Keratinocyte (primary cell): Measurements from ENCODE around the gene FOXO1. TPM values are rescaled to one million over a fixed set of nuclear protein-coding genes. Genes with fewer than 3 reads are reported as not detected.

Source experiments
- DNase-seq: peaks from one replicate; pipeline ENCODE4 v3.0.0-alpha.2; 2011; ENCODE audit warnings: low read depth, missing footprints, low spot score
- FAIRE-seq: peaks from 2 replicates; lab custom pipeline; 2011; peaks lifted over from hg19 to GRCh38; lab: Jason Lieb, UNC
- H2AFZ ChIP-seq: 2 replicates; pipeline ENCODE4 v1.6.0; 2012; ENCODE audit warnings: low read length, control low read depth, inconsistent platforms; ENCODE audit not compliant: control insufficient read depth
- H3K27ac ChIP-seq: 2 replicates; pipeline ENCODE4 v1.5.1; 2011; ENCODE audit warnings: low read length; ENCODE audit not compliant: control insufficient read depth, insufficient read depth
- H3K27me3 ChIP-seq: 3 replicates; pipeline ENCODE4 v1.6.0; 2011; ENCODE audit warnings: low read length; ENCODE audit not compliant: control insufficient read depth, insufficient read depth; ENCODE audit errors: extremely low read depth
- H3K36me3 ChIP-seq, 2 experiments: 2 replicates in 1 of 2; 3 replicates in 1 of 2; pipeline ENCODE4 v1.5.1; 2011; ENCODE audit warnings: low read length in 2 of 2, mild to moderate bottlenecking in 1 of 2; ENCODE audit not compliant: control insufficient read depth in 2 of 2, insufficient read depth in 2 of 2; ENCODE audit errors: extremely low read depth in 1 of 2
- H3K4me1 ChIP-seq: 3 replicates; pipeline ENCODE4 v1.5.1; 2011; ENCODE audit warnings: low read length; ENCODE audit not compliant: control insufficient read depth, insufficient read depth; ENCODE audit errors: extremely low read depth
- H3K4me2 ChIP-seq: 3 replicates; pipeline ENCODE4 v1.6.0; 2011; ENCODE audit warnings: low read depth, low read length; ENCODE audit not compliant: control insufficient read depth, insufficient read depth; ENCODE audit errors: extremely low read depth
- H3K4me3 ChIP-seq, 3 experiments: fragments of 200-600 bp in 1 of 3; sonication (generic) in 1 of 3; 2 replicates in 2 of 3; 3 replicates in 1 of 3; pipeline ENCODE4 v1.5.1; 2011 to 2016; ENCODE audit warnings: low read length in 3 of 3, mild to moderate bottlenecking in 3 of 3, control low read depth in 2 of 3, inconsistent platforms in 1 of 3, low read depth in 1 of 3, mixed read lengths in 1 of 3, mixed run types in 1 of 3, moderate library complexity in 1 of 3; ENCODE audit not compliant: control insufficient read depth in 2 of 3, insufficient read depth in 2 of 3; ENCODE audit errors: extremely low read depth in 1 of 3
- H3K79me2 ChIP-seq: 2 replicates; pipeline ENCODE4 v1.6.0; 2012; ENCODE audit warnings: low read length; ENCODE audit not compliant: control insufficient read depth, insufficient read depth
- H3K9ac ChIP-seq: 3 replicates; pipeline ENCODE4 v1.6.0; 2011; ENCODE audit warnings: low read length; ENCODE audit not compliant: control insufficient read depth, insufficient read depth; ENCODE audit errors: extremely low read depth
- H3K9me1 ChIP-seq: 3 replicates; pipeline ENCODE4 v1.6.0; 2011; ENCODE audit warnings: low read length; ENCODE audit not compliant: control insufficient read depth, insufficient read depth; ENCODE audit errors: extremely low read depth
- H3K9me3 ChIP-seq: 2 replicates; pipeline ENCODE4 v1.5.1; 2012; ENCODE audit warnings: low read depth, low read length; ENCODE audit not compliant: control insufficient read depth
- H4K20me1 ChIP-seq: 3 replicates; pipeline ENCODE4 v1.6.0; 2011; ENCODE audit warnings: low read length; ENCODE audit not compliant: control insufficient read depth, insufficient read depth; ENCODE audit errors: extremely low read depth
- EZH2 ChIP-seq: IDR thresholded peaks from one replicate; pipeline ENCODE4 v1.6.1; 2012; ENCODE audit warnings: inconsistent platforms, mild to moderate bottlenecking, low read length, moderate library complexity
- dilution Hi-C: fragments of 300-500 bp; cut with MboI; formaldehyde crosslinking; loops from one replicate; pipeline ENCODE4 v1.7.0; 2020; ENCODE audit warnings: low sequenced_read_pairs; ENCODE audit not compliant: extremely low pct_ligation_motif_present
- polyA plus RNA-seq, 5 experiments: library from polyadenylated mRNA; depleted of rRNA in 3 of 5; stranded (reverse) in 3 of 5; stranded (forward) in 1 of 5; unstranded in 1 of 5; fragments of >200 nt; gene quantifications; 1 replicate in 1 of 5; 2 replicates in 3 of 5; 3 replicates in 1 of 5; pipeline versions ENCODE4 v1.2.1 to v1.2.3, GENCODE V29; 2011 to 2012; ENCODE audit warnings: missing spikeins in 2 of 5, low read depth in 1 of 5, low replicate concordance in 1 of 5
- TF ChIP-seq, protein P1 (sequence below), 3 experiments: IDR thresholded peaks in 1 of 3; conservative IDR thresholded peaks in 1 of 3; optimal IDR thresholded peaks in 1 of 3; 2 replicates in 2 of 3; 3 replicates in 1 of 3; pipeline versions ENCODE3 to v1.5.1; 2011; ENCODE audit warnings: low read length in 3 of 3, mild to moderate bottlenecking in 3 of 3, moderate library complexity in 2 of 3, control low read depth in 1 of 3, inconsistent platforms in 1 of 3; ENCODE audit not compliant: insufficient read depth in 2 of 3; ENCODE audit errors: extremely low read depth in 1 of 3

FOXO1 gene
- polyA plus RNA-seq, 1 donor (not counting 4 experiments of a cell fraction or from before 2014, with no cell fraction given): 8.3 TPM

DNA sequence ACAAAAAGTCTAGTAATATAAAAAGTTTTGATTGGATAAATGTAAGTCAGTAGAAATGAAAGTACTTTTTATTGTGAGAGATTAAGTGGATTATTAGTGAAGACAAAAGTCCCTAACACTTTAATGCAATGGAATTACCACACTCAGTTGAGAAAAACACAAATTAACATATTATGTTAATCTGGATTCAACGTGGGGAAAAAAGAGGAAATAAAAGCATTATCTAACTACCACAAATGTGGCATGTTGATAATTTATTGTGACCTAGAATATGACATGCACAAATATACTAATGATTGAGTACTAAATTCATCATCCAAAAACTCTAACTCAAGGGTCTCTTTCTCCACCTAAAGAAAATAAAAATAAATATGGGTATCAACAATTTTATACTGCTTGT lies 41.5 kb downstream of the FOXO1 start:
- no peaks in the 10 kb centered on the region for H3K27me3 ChIP-seq
- peaks cover 14% of the 10 kb centered on the region for H3K79me2 ChIP-seq
- dilution Hi-C loops: no loop called here
- no peaks in the 10 kb centered on the region for H4K20me1 ChIP-seq
- H3K36me3 ChIP-seq: no peaks in the 10 kb centered on the region
- H3K9me3 ChIP-seq: no peaks in the 10 kb centered on the region
- no peak overlapping the region for H2AFZ ChIP-seq
- H3K4me2 ChIP-seq: no peak overlapping the region
- no peak overlapping the region for H3K27ac ChIP-seq
- TF ChIP-seq, protein P1, sequence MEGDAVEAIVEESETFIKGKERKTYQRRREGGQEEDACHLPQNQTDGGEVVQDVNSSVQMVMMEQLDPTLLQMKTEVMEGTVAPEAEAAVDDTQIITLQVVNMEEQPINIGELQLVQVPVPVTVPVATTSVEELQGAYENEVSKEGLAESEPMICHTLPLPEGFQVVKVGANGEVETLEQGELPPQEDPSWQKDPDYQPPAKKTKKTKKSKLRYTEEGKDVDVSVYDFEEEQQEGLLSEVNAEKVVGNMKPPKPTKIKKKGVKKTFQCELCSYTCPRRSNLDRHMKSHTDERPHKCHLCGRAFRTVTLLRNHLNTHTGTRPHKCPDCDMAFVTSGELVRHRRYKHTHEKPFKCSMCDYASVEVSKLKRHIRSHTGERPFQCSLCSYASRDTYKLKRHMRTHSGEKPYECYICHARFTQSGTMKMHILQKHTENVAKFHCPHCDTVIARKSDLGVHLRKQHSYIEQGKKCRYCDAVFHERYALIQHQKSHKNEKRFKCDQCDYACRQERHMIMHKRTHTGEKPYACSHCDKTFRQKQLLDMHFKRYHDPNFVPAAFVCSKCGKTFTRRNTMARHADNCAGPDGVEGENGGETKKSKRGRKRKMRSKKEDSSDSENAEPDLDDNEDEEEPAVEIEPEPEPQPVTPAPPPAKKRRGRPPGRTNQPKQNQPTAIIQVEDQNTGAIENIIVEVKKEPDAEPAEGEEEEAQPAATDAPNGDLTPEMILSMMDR (optimal IDR thresholded peaks at IDR 0.05 in 1 of 3, IDR thresholded peaks at IDR 0.05 in 1 of 3, conservative IDR thresholded peaks at IDR 0.05 in 1 of 3; ENCODE audit: extremely low read depth in 1 of 3, insufficient read depth in 2 of 3, low read length in 3 of 3): no peak
- TF ChIP-seq EZH2: no peak
- FAIRE-seq: no peak
- H3K4me1 ChIP-seq: peaks cover 10% of the 10 kb centered on the region
- H3K4me3 ChIP-seq: no peak overlapping the region
- DNase-seq: no peak
- no peak overlapping the region for H3K9ac ChIP-seq
- H3K9me1 ChIP-seq: no peaks in the 10 kb centered on the region

DNA sequence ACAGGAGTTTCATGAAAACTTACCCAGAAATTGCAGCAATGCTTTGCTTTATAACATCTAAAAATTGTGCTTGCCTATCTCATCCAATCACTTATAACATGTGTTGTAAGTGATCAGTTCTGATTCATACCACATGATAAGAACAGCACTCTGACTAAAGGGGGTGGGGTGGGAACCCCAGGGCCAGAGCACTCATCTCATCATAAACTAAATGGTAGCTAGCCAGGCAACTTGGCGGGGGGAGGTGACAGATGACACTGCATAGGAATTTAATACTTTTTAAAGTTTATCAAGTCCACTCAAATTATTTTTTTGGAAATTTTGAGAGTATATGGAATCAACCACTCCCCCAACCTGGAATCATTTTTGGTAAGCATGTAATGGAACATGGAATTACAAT lies 42.1 kb downstream of the FOXO1 start:
- no peak for TF ChIP-seq EZH2
- TF ChIP-seq, protein P1 (optimal IDR thresholded peaks at IDR 0.05 in 1 of 3, IDR thresholded peaks at IDR 0.05 in 1 of 3, conservative IDR thresholded peaks at IDR 0.05 in 1 of 3; ENCODE audit: extremely low read depth in 1 of 3, insufficient read depth in 2 of 3, low read length in 3 of 3): no peak
- Histone ChIP-seq H3K36me3 (no peaks in the 10 kb centered on the region), H4K20me1 (no peaks in the 10 kb centered on the region), H3K27ac (no peak overlapping the region), H3K4me1 (peaks cover 10% of the 10 kb centered on the region), H3K4me3 (no peak overlapping the region), H3K79me2 (peaks cover 16% of the 10 kb centered on the region), H3K27me3 (no peaks in the 10 kb centered on the region), H2AFZ (no peak overlapping the region), H3K9me1 (no peaks in the 10 kb centered on the region), H3K4me2 (no peak overlapping the region), H3K9me3 (no peaks in the 10 kb centered on the region), H3K9ac (no peak overlapping the region)
- dilution Hi-C loops: no loop called here
- DNase-seq (no peak), FAIRE-seq (no peak)
